Astrocyte (in vitro differentiated cells and primary cell): Measurements from ENCODE around the gene ADGRB2. TPM values are rescaled to one million over a fixed set of nuclear protein-coding genes. Genes with fewer than 3 reads are reported as not detected.

Source experiments
- DNase-seq: peaks from one replicate; pipeline ENCODE4 v3.0.0-alpha.2; 2010; ENCODE audit warnings: low read depth
- FAIRE-seq: peaks from 2 replicates; lab custom pipeline; 2011; peaks lifted over from hg19 to GRCh38; lab: Jason Lieb, UNC
- H2AFZ ChIP-seq: 2 replicates; pipeline ENCODE4 v1.6.0; 2012; ENCODE audit warnings: low read depth, low read length, inconsistent platforms
- H3K27ac ChIP-seq: 2 replicates; pipeline ENCODE4 v1.5.1; 2011; ENCODE audit warnings: low read depth, low read length, inconsistent platforms
- H3K27me3 ChIP-seq: 2 replicates; pipeline ENCODE4 v1.6.0; 2011; ENCODE audit warnings: low read length, inconsistent platforms; ENCODE audit not compliant: insufficient read depth
- H3K36me3 ChIP-seq: 2 replicates; pipeline ENCODE4 v1.5.1; 2011; ENCODE audit warnings: low read length, inconsistent platforms; ENCODE audit not compliant: insufficient read depth
- H3K4me1 ChIP-seq: 2 replicates; pipeline ENCODE4 v1.5.1; 2011; ENCODE audit warnings: low read length, inconsistent platforms; ENCODE audit not compliant: insufficient read depth
- H3K4me2 ChIP-seq: 2 replicates; pipeline ENCODE4 v1.6.0; 2012; ENCODE audit warnings: low read length, inconsistent platforms
- H3K4me3 ChIP-seq: 2 replicates; pipeline ENCODE4 v1.5.1; 2011; ENCODE audit warnings: low read depth, mild to moderate bottlenecking, low read length, inconsistent platforms; ENCODE audit not compliant: insufficient read depth
- H3K79me2 ChIP-seq: 2 replicates; pipeline ENCODE4 v1.6.0; 2012; ENCODE audit warnings: mild to moderate bottlenecking, low read length, inconsistent platforms; ENCODE audit not compliant: insufficient read depth
- H3K9ac ChIP-seq: 2 replicates; pipeline ENCODE4 v1.6.0; 2012; ENCODE audit warnings: mild to moderate bottlenecking, low read length, inconsistent platforms
- H3K9me3 ChIP-seq: 2 replicates; pipeline ENCODE4 v1.5.1; 2012; ENCODE audit warnings: low read depth, mild to moderate bottlenecking, low read length, inconsistent platforms; ENCODE audit not compliant: insufficient read depth
- H4K20me1 ChIP-seq: 2 replicates; pipeline ENCODE4 v1.6.0; 2012; ENCODE audit warnings: low read length, inconsistent platforms; ENCODE audit not compliant: insufficient read depth
- H3K27ac Mint-ChIP-seq: one replicate; pipeline ENCODE4 v1.8.0; 2021; ENCODE audit warnings: mild to moderate bottlenecking, mixed read lengths; ENCODE audit not compliant: unreplicated experiment
- H3K27me3 Mint-ChIP-seq: one replicate; pipeline ENCODE4 v1.8.0; 2021; ENCODE audit warnings: low read depth, mixed read lengths; ENCODE audit not compliant: unreplicated experiment
- H3K36me3 Mint-ChIP-seq: one replicate; pipeline ENCODE4 v1.8.0; 2021; ENCODE audit warnings: low read depth, mixed read lengths; ENCODE audit not compliant: unreplicated experiment
- H3K4me1 Mint-ChIP-seq: one replicate; pipeline ENCODE4 v1.8.0; 2021; ENCODE audit warnings: low read depth, mixed read lengths; ENCODE audit not compliant: unreplicated experiment
- H3K4me3 Mint-ChIP-seq: one replicate; pipeline ENCODE4 v1.8.0; 2021; ENCODE audit warnings: mild to moderate bottlenecking, moderate library complexity, mixed read lengths; ENCODE audit not compliant: unreplicated experiment
- H3K9me3 Mint-ChIP-seq: one replicate; pipeline ENCODE4 v1.8.0; 2021; ENCODE audit warnings: mild to moderate bottlenecking, mixed read lengths; ENCODE audit not compliant: unreplicated experiment
- EZH2 ChIP-seq: IDR thresholded peaks from 2 replicates; pipeline ENCODE4 v1.6.1; 2012; ENCODE audit warnings: mild to moderate bottlenecking, low read length, inconsistent platforms; ENCODE audit not compliant: insufficient read depth
- total RNA-seq: library from RNA; stranded (reverse); gene quantifications from 2 replicates; pipeline ENCODE4 v1.2.1, GENCODE V29; 2021
- TF ChIP-seq, protein P1 (sequence below): IDR thresholded peaks from 2 replicates; pipeline ENCODE4 v1.5.1; 2011; ENCODE audit warnings: low read depth, mild to moderate bottlenecking, inconsistent platforms, low read length, moderate library complexity; ENCODE audit not compliant: insufficient read depth

The ADGRB2 gene
- total RNA-seq, 1 donor from 2014 or later = 25.8 TPM

DNA sequence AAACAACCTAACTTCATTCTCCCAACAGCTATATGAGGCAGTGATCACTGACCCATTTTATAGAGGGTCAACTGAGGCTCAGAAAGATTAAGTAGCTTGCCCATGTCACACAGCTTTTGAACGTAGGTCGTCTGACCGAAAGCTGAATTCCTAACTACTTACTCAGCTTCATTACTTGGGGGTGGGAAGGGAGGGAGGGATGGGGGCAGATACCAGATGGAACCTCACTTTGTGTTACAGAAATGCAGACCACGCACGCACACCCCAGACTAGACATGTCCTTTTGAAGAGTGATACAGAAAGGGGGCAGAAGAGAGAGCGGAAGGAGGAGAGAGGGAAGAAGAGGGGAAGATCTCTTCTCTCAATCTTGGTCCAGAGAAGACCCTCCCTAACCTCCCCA, 2.3 kb downstream of the ADGRB2 start:
- TF ChIP-seq EZH2 = no peak
- TF ChIP-seq, protein P1, sequence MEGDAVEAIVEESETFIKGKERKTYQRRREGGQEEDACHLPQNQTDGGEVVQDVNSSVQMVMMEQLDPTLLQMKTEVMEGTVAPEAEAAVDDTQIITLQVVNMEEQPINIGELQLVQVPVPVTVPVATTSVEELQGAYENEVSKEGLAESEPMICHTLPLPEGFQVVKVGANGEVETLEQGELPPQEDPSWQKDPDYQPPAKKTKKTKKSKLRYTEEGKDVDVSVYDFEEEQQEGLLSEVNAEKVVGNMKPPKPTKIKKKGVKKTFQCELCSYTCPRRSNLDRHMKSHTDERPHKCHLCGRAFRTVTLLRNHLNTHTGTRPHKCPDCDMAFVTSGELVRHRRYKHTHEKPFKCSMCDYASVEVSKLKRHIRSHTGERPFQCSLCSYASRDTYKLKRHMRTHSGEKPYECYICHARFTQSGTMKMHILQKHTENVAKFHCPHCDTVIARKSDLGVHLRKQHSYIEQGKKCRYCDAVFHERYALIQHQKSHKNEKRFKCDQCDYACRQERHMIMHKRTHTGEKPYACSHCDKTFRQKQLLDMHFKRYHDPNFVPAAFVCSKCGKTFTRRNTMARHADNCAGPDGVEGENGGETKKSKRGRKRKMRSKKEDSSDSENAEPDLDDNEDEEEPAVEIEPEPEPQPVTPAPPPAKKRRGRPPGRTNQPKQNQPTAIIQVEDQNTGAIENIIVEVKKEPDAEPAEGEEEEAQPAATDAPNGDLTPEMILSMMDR = no peak
- Mint-ChIP-seq H3K36me3 (no peaks in the 10 kb centered on the region), H3K4me1 (peaks cover 24% of the 10 kb centered on the region), H3K9me3 (no peaks in the 10 kb centered on the region), H3K4me3 (peak overlapping the region; percentile 68), H3K27ac (peak overlapping the region; percentile 81), H3K27me3 (peaks cover 10% of the 10 kb centered on the region)
- no peaks in the 10 kb centered on the region for H3K27me3 ChIP-seq
- peak overlapping the region; percentile 79 for H3K9ac ChIP-seq
- H3K4me3 ChIP-seq = peak overlapping the region; percentile 12
- peak overlapping the region; percentile 51 for H3K27ac ChIP-seq
- H2AFZ ChIP-seq = no peak overlapping the region
- DNase-seq (peak; percentile 82), FAIRE-seq (peak; percentile 20)
- no peaks in the 10 kb centered on the region for H3K9me3 ChIP-seq
- H3K4me2 ChIP-seq = peak overlapping the region; percentile 93
- H3K36me3 ChIP-seq = no peaks in the 10 kb centered on the region
- H4K20me1 ChIP-seq = peaks cover 19% of the 10 kb centered on the region
- peaks cover 8% of the 10 kb centered on the region for H3K79me2 ChIP-seq
- H3K4me1 ChIP-seq = peaks cover 45% of the 10 kb centered on the region

DNA sequence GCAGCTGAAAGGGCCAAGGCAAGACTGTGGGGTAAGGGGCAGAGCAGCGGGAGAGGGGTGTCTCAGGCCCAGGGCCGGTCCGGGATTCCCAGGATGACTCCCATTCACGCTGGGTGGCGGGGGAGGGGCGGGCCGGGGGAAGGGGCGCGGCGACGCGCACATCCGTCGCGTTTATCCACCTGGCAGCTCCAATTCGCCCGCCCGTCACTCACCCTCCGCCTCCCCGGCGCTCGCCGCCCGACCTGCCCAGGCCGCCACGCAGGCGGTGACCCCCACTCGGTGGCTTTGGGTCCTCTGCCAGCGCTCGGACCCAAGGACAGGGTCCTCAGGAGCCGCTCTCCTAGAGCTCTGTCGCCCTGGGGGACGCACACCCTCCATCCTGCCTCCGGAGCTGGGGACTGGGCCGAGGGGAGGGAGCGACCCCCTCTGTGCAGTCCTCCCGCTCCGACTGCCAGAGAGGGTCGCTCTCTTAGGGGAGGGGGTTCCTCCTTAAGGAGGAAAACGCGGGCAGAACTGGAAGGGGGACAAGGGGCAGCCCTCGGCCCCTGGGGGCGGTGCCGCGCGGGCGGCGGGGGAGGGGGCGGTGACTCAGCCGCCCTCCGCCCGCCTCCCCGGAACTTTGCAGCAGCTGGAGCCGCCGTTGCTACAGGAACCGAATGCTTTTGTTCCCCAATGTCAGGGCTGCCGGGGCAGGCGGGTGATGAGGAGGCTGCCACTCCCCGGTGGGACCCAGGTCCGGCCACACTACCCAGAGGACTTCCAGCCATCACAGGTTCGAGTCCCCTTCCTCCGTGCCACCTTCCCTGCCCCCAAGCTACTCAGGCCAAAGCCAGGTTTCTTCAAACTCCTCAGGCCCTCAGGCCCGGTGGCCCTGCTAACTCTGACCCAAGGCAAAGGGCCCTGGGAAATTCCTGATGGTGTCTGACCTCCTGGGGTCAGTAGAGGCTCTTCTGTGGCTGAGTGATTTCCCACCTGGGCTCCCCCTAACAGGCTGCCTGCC, 3.4 kb downstream of the ADGRB2 start:
- no peak for TF ChIP-seq EZH2
- TF ChIP-seq, protein P1 = no peak
- Histone ChIP-seq H3K27ac (peak overlapping the region; percentile 51), H3K4me2 (peak overlapping the region; percentile 93), H3K9me3 (no peaks in the 10 kb centered on the region), H3K36me3 (no peaks in the 10 kb centered on the region), H3K4me1 (peaks cover 45% of the 10 kb centered on the region), H3K27me3 (no peaks in the 10 kb centered on the region), H3K9ac (peak overlapping the region; percentile 79), H3K79me2 (peaks cover 8% of the 10 kb centered on the region), H3K4me3 (peak overlapping the region; percentile 58), H4K20me1 (peaks cover 19% of the 10 kb centered on the region), H2AFZ (peak overlapping the region; percentile 88)
- H3K27ac Mint-ChIP-seq = peak overlapping the region; percentile 81
- H3K4me3 Mint-ChIP-seq = peak overlapping the region; percentile 79
- DNase-seq = peak; percentile 41
- FAIRE-seq = no peak
- peaks cover 3% of the 10 kb centered on the region for H3K27me3 Mint-ChIP-seq
- H3K4me1 Mint-ChIP-seq = peaks cover 24% of the 10 kb centered on the region
- no peaks in the 10 kb centered on the region for H3K9me3 Mint-ChIP-seq
- H3K36me3 Mint-ChIP-seq = no peaks in the 10 kb centered on the region
